Activated T-helper 17 cell treated with anti-CD3 and anti-CD28 coated beads, Interleukin-2, amount 50 U/mL, for 72 hours (primary cell): Measurements from ENCODE around the gene NANS. TPM values are rescaled to one million over a fixed set of nuclear protein-coding genes. Genes with fewer than 3 reads are reported as not detected.
"Not testable (repeated sequence)": the region's sequence is repeated elsewhere in the genome, so short reads cannot be mapped to it uniquely, and the experiment has no call there.

Source experiments
- ATAC-seq: fragments of 150-1000 bp; cut with Tn5 transposase; replicated peaks from 2 replicates; pipeline ENCODE4 v1.10.0; 2021; ENCODE audit warnings: mild to moderate bottlenecking, moderate library complexity
- H3K27ac Mint-ChIP-seq: one replicate; pipeline ENCODE4 v1.8.0; 2022; ENCODE audit warnings: mixed read lengths
- H3K27me3 Mint-ChIP-seq: one replicate; pipeline ENCODE4 v1.8.0; 2022; ENCODE audit warnings: mixed read lengths
- H3K36me3 Mint-ChIP-seq: one replicate; pipeline ENCODE4 v1.8.0; 2022; ENCODE audit warnings: low read depth, mild to moderate bottlenecking, mixed read lengths
- H3K4me1 Mint-ChIP-seq: one replicate; pipeline ENCODE4 v1.8.0; 2022; ENCODE audit warnings: mixed read lengths
- H3K4me3 Mint-ChIP-seq: one replicate; pipeline ENCODE4 v1.8.0; 2022; ENCODE audit warnings: mild to moderate bottlenecking, mixed read lengths
- H3K9me3 Mint-ChIP-seq: one replicate; pipeline ENCODE4 v1.8.0; 2022; ENCODE audit warnings: mixed read lengths
- total RNA-seq, 2 donors: library from RNA; stranded (reverse); gene quantifications; one replicate each; pipeline ENCODE4 v1.2.3, GENCODE V29; 2022

Gene NANS
- total RNA-seq, 2 donors from 2014 or later = 46.4 to 54.4 TPM

- peak; percentile 69 for ATAC-seq
- H3K27ac Mint-ChIP-seq = peak overlapping the region; percentile 98
- H3K4me3 Mint-ChIP-seq = peak overlapping the region; percentile 98
- no peaks in the 10 kb centered on the region for H3K9me3 Mint-ChIP-seq
- peaks cover 25% of the 10 kb centered on the region for H3K36me3 Mint-ChIP-seq
- peaks cover 27% of the 10 kb centered on the region for H3K4me1 Mint-ChIP-seq
- H3K27me3 Mint-ChIP-seq = no peaks in the 10 kb centered on the region
Measured at GRCh38 chr9:98117984-98118639, 61.6 kb downstream of the NANS start.

GRCh38 chr9:98118640-98119601 is 62.4 kb downstream of the NANS start, which contains the start of gene TRIM14:
Gene TRIM14, minus strand, starts transcription at chr9:98119222. Its CDS starts 34 bp downstream, at chr9:98119188.
- peaks cover 27% of the 10 kb centered on the region for H3K4me1 Mint-ChIP-seq
- no peaks in the 10 kb centered on the region for H3K9me3 Mint-ChIP-seq
- H3K4me3 Mint-ChIP-seq = peak within 1 kb of the TSS; percentile 98
- peaks cover 25% of the 10 kb centered on the region for H3K36me3 Mint-ChIP-seq
- H3K27ac Mint-ChIP-seq = peak within 1 kb of the TSS; percentile 98
- no peaks in the 10 kb centered on the region for H3K27me3 Mint-ChIP-seq
- ATAC-seq = peak; percentile 62

- Mint-ChIP-seq H3K27me3 (no peaks in the 10 kb centered on the region), H3K27ac (peak overlapping the region; percentile 98), H3K36me3 (peaks cover 25% of the 10 kb centered on the region), H3K9me3 (no peaks in the 10 kb centered on the region), H3K4me1 (peaks cover 27% of the 10 kb centered on the region), H3K4me3 (peak overlapping the region; percentile 98)
- ATAC-seq = no peak
Measured at GRCh38 chr9:98120476-98120875, 63.9 kb downstream of the NANS start.

- Mint-ChIP-seq H3K4me3 (peak overlapping the region; percentile 98), H3K27ac (peak overlapping the region; percentile 98), H3K27me3 (no peaks in the 10 kb centered on the region), H3K9me3 (no peaks in the 10 kb centered on the region), H3K36me3 (peaks cover 26% of the 10 kb centered on the region), H3K4me1 (peaks cover 27% of the 10 kb centered on the region)
- ATAC-seq = peak; percentile 23
Measured at GRCh38 chr9:98121058-98121457, 64.5 kb downstream of the NANS start.

GRCh38 chr9:98124091-98124490 is 67.6 kb downstream of the NANS start:
- not testable (repeated sequence) for H3K27ac Mint-ChIP-seq
- H3K36me3 Mint-ChIP-seq = peaks cover 13% of the 10 kb centered on the region

GRCh38 chr9:98124637-98125426 is 68.3 kb downstream of the NANS start:
- Mint-ChIP-seq H3K36me3 (peaks cover 7% of the 10 kb centered on the region), H3K27ac (no peak overlapping the region), H3K9me3 (no peaks in the 10 kb centered on the region), H3K4me1 (peaks cover 17% of the 10 kb centered on the region), H3K27me3 (no peaks in the 10 kb centered on the region), H3K4me3 (no peak overlapping the region)
- no peak for ATAC-seq

More at GRCh38 chr9:98124091-98124490, 67.6 kb downstream of the NANS start:
- not testable (repeated sequence) for H3K9me3 Mint-ChIP-seq, ATAC-seq, H3K4me3 Mint-ChIP-seq, H3K27me3 Mint-ChIP-seq
- peaks cover 19% of the 10 kb centered on the region for H3K4me1 Mint-ChIP-seq

GRCh38 chr9:98127226-98127625 is 70.7 kb downstream of the NANS start:
- Mint-ChIP-seq H3K4me3 (no peak overlapping the region), H3K27me3 (no peaks in the 10 kb centered on the region), H3K9me3 (no peaks in the 10 kb centered on the region), H3K36me3 (peaks cover 7% of the 10 kb centered on the region), H3K4me1 (peaks cover 4% of the 10 kb centered on the region), H3K27ac (peak overlapping the region; percentile 69)
- ATAC-seq = no peak

- Mint-ChIP-seq H3K27me3 (no peaks in the 10 kb centered on the region), H3K4me3 (no peak overlapping the region), H3K4me1 (peaks cover 4% of the 10 kb centered on the region), H3K27ac (no peak overlapping the region), H3K9me3 (no peaks in the 10 kb centered on the region), H3K36me3 (peaks cover 10% of the 10 kb centered on the region)
- no peak for ATAC-seq
Measured at GRCh38 chr9:98128316-98128715, 71.8 kb downstream of the NANS start.

GRCh38 chr9:98129451-98129881 is 72.9 kb downstream of the NANS start:
- no peaks in the 10 kb centered on the region for H3K27me3 Mint-ChIP-seq
- H3K27ac Mint-ChIP-seq = peak overlapping the region; percentile 78
- peaks cover 13% of the 10 kb centered on the region for H3K36me3 Mint-ChIP-seq
- ATAC-seq = no peak
- no peak overlapping the region for H3K4me3 Mint-ChIP-seq
- peaks cover 4% of the 10 kb centered on the region for H3K4me1 Mint-ChIP-seq
- H3K9me3 Mint-ChIP-seq = no peaks in the 10 kb centered on the region

- not testable (repeated sequence) for H3K27me3 Mint-ChIP-seq, H3K4me1 Mint-ChIP-seq, H3K9me3 Mint-ChIP-seq, ATAC-seq, H3K4me3 Mint-ChIP-seq
- Mint-ChIP-seq H3K36me3 (peaks cover 13% of the 10 kb centered on the region), H3K27ac (peak overlapping the region; percentile 78)
Measured at GRCh38 chr9:98130060-98130459, 73.5 kb downstream of the NANS start.

GRCh38 chr9:98130576-98131228 is 74.2 kb downstream of the NANS start:
- Mint-ChIP-seq H3K27ac (peak overlapping the region; percentile 29), H3K27me3 (no peaks in the 10 kb centered on the region), H3K4me3 (no peak overlapping the region), H3K36me3 (peaks cover 13% of the 10 kb centered on the region), H3K9me3 (no peaks in the 10 kb centered on the region), H3K4me1 (peaks cover 4% of the 10 kb centered on the region)
- no peak for ATAC-seq

- Mint-ChIP-seq H3K27ac (peak overlapping the region; percentile 9), H3K4me1 (peaks cover 4% of the 10 kb centered on the region), H3K4me3 (no peak overlapping the region), H3K9me3 (no peaks in the 10 kb centered on the region), H3K27me3 (no peaks in the 10 kb centered on the region), H3K36me3 (peaks cover 6% of the 10 kb centered on the region)
- ATAC-seq = no peak
Measured at GRCh38 chr9:98132158-98132557, 75.6 kb downstream of the NANS start.
